Measurements from ENCODE around the gene MRPL53. TPM values are rescaled to one million over a fixed set of nuclear protein-coding genes. Genes with fewer than 3 reads are reported as not detected.
A peak's percentile ranks its signal among the peaks of the same experiment; 100 is the strongest.

The MRPL53 gene
- total and polyA plus RNA-seq, 2 of the 13 experiments (the other 11 are each of a cell fraction or from before 2014, with no cell fraction given) = 34.3 to 51.9 TPM

GRCh38 chr2:74429487-74430451, 42.7 kb downstream of the MRPL53 start (continued):
- TF ChIP-seq SETDB1 (CRISPR knock-in tag; IDR thresholded peaks at IDR 0.05; ENCODE audit: borderline replicate concordance) (no peak), ATM (IDR thresholded peaks at IDR 0.05; ENCODE audit: borderline replicate concordance) (no peak), RFXAP (CRISPR knock-in tag; IDR thresholded peaks at IDR 0.05; ENCODE audit: borderline replicate concordance) (no peak; the same call in 1 of the 2 replicates), ZNF503 (CRISPR knock-in tag; IDR thresholded peaks at IDR 0.05) (no peak), HMGXB4 (CRISPR knock-in tag; IDR thresholded peaks at IDR 0.05; ENCODE audit: borderline replicate concordance in 1 of 2, low read depth in 1 of 2) (peak in 1 of 2 experiments; percentile 70; a peak in 3 of 4 replicates), ZNF7 (CRISPR knock-in tag; IDR thresholded peaks at IDR 0.05) (no peak), ZMYM3 (CRISPR knock-in tag; IDR thresholded peaks at IDR 0.05) (peak; percentile 34; the same call in 1 of the 2 replicates), KMT2B (CRISPR knock-in tag; IDR thresholded peaks at IDR 0.05) (no peak), UBTF (CRISPR knock-in tag; IDR thresholded peaks at IDR 0.05) (peak; percentile 77), ZSCAN5A (CRISPR knock-in tag; IDR thresholded peaks at IDR 0.05; ENCODE audit: borderline replicate concordance) (no peak), TRIM24 (CRISPR knock-in tag; IDR thresholded peaks at IDR 0.05) (no peak), KLF15 (CRISPR knock-in tag; IDR thresholded peaks at IDR 0.05; ENCODE audit: borderline replicate concordance) (no peak), ZBTB46 (CRISPR knock-in tag; IDR thresholded peaks at IDR 0.05; ENCODE audit: borderline replicate concordance) (peak; percentile 95; the same call in 1 of the 2 replicates), ZNF878 (CRISPR knock-in tag; IDR thresholded peaks at IDR 0.05) (peak; percentile 71; the same call in 1 of the 2 replicates), GTF3A (CRISPR knock-in tag; conservative IDR thresholded peaks at IDR 0.05) (no peak), SSRP1 (CRISPR knock-in tag; IDR thresholded peaks at IDR 0.05) (no peak), NFIC (IDR thresholded peaks at IDR 0.05; ENCODE audit: low read length) (no peak; the same call in 1 of the 2 replicates), ZNF446 (CRISPR knock-in tag; IDR thresholded peaks at IDR 0.05) (no peak)

Data from HepG2 (cell line).